ENCODE results near the gene PPM1H. TPM values are rescaled to one million over a fixed set of nuclear protein-coding genes. Genes with fewer than 3 reads are reported as not detected.
A peak's percentile ranks its signal among the peaks of the same experiment; 100 is the strongest.

PPM1H gene
- total and polyA plus RNA-seq, 11 donors: 1.3 to 9.6 (median 4.9) TPM

DNA sequence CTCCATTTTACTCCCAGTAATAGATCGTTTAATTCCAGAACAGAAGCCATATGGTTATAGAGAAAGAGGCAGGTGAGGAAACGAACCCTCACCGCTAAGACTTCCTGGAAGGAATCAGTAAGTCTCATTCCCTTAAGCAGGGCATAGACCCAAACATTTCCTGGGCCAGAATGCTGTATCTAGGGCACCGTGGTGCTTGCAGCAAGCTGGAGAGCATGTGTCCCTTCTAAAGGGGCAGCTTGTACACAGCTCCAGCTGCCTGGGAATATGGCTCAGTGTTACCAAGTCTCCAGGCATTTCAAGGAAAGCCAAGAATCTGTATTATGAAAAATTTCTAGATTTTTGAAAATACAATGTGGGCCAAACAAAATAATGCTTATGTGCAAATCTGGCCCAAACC, 73.4 kb downstream of the PPM1H start:
- Histone ChIP-seq H3K27ac (peak overlapping the region in 6 of 12 donors; percentile 4 to 69 (median 46)), H3K4me3 (peak overlapping the region in 1 of 12 donors; percentile 41), H3K27me3 (no peaks in the 10 kb centered on the region), H3K9me3 (no peaks in the 10 kb centered on the region), H3K4me1 (peaks cover 6 to 65% (median 29%) of the 10 kb centered on the region in 12 donors), H3K36me3 (no peaks in the 10 kb centered on the region)
- DNase-seq (peak in 1 of 5 donors; percentile 33), ATAC-seq (peak in 3 of 4 donors; percentile 26 to 68 (median 30))
- TF ChIP-seq, protein P1, sequence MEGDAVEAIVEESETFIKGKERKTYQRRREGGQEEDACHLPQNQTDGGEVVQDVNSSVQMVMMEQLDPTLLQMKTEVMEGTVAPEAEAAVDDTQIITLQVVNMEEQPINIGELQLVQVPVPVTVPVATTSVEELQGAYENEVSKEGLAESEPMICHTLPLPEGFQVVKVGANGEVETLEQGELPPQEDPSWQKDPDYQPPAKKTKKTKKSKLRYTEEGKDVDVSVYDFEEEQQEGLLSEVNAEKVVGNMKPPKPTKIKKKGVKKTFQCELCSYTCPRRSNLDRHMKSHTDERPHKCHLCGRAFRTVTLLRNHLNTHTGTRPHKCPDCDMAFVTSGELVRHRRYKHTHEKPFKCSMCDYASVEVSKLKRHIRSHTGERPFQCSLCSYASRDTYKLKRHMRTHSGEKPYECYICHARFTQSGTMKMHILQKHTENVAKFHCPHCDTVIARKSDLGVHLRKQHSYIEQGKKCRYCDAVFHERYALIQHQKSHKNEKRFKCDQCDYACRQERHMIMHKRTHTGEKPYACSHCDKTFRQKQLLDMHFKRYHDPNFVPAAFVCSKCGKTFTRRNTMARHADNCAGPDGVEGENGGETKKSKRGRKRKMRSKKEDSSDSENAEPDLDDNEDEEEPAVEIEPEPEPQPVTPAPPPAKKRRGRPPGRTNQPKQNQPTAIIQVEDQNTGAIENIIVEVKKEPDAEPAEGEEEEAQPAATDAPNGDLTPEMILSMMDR (IDR thresholded peaks at IDR 0.05): no peak
- TF ChIP-seq POLR2A (IDR thresholded peaks at IDR 0.05): no peak
- intact Hi-C loops (cut with DNase I): loop anchor here in 4 of 10 donors (5.0 to 10.0 kb wide), 2 partner anchors 71 to 73 kb away; partner anchors contain the start of gene PPM1H (in 3 of the 4)
- 39 to 56% (median 49%) methylated on average over 4 of the region's 4 CpGs for WGBS, 4 donors

DNA sequence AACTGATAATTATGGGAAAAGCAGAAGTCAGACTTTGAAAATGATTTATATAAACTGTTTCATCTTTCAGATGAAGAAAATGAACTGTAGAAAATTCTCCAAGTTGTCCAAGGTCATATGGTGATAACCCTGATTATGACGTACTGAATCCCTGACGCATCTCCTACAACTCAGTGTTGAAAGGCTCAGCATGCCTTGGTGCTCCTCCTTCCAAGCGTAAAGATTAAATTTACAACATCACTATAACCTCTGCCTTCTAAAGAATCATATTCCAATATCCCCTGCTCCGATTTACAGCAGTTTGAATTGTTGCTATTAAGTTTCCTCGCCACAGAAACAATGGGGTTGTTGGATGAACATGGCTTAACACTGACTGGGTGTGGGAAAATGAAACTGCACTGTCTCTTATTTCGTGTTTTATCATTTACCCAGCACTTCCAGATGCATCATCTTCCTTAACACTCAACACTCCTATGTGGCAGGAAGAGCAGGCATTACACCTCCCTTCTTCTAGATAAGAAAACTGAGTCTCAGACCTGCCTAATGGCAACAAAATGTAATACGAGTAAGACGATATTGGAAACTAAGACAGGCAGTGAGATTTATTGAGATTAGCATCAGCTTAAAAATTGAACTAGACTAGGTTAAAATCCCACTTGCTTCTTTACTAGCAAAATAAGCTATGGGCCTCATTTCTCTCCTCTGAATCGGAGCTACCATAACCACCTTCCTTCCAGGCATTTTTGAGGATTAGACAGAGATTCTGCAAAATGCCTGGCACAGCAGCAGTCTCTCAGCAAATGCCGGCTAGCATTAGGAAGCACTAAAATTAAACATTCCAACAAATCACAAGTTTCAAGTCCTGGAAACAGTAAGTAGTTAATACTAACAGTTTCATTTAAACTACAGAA, 74.2 kb downstream of the PPM1H start:
- H3K36me3 ChIP-seq: no peaks in the 10 kb centered on the region
- ATAC-seq (peak in 3 of 4 donors; percentile 19 to 48 (median 44)), DNase-seq (no peak)
- H3K4me1 ChIP-seq: peaks cover 2 to 56% (median 21%) of the 10 kb centered on the region in 12 donors
- H3K9me3 ChIP-seq: no peaks in the 10 kb centered on the region
- WGBS, 4 donors: 50 to 64% (median 54%) methylated on average over 10 of the region's 10 CpGs
- no peak for TF ChIP-seq POLR2A (IDR thresholded peaks at IDR 0.05)
- TF ChIP-seq, protein P1 (IDR thresholded peaks at IDR 0.05): no peak
- intact Hi-C loops (cut with DNase I): loop anchor here in 4 of 10 donors (5.0 to 10.0 kb wide), 2 partner anchors 72 to 74 kb away; partner anchors contain the start of gene PPM1H (in 3 of the 4)
- H3K27ac ChIP-seq: peak overlapping the region in 11 of 12 donors; percentile 8 to 69 (median 43)
- H3K4me3 ChIP-seq: peak overlapping the region in 10 of 12 donors; percentile 9 to 42 (median 24)
- no peaks in the 10 kb centered on the region for H3K27me3 ChIP-seq

DNA sequence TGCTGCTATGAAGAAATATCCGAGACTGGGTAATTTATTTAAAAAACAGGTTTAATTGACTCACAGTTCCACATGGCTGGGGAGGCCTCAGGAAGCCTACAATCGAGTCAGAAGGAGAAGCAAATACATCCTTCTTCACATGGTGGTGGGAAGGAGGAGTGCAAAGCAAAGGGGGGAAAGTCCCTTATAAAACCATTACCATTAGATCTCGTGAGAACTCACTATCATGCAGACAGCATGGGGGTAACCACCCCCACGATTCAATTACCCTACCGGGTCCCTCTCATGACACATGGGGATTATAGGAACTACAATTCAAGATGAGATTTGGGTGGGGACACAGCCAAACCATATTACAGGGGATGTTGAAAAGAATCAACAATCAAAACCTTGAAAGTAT, 74.9 kb downstream of the PPM1H start:
- no peak for ATAC-seq
- 52 to 72% (median 62%) methylated on average over 5 of the region's 5 CpGs for WGBS, 4 donors
- Histone ChIP-seq H3K36me3 (no peaks in the 10 kb centered on the region), H3K27ac (peak overlapping the region in 9 of 12 donors; percentile 8 to 69 (median 43)), H3K9me3 (no peaks in the 10 kb centered on the region), H3K27me3 (no peaks in the 10 kb centered on the region), H3K4me1 (peaks cover 0 to 49% (median 15%) of the 10 kb centered on the region in 12 donors), H3K4me3 (peak overlapping the region in 2 of 12 donors; percentile 3 to 33)
- no peak for TF ChIP-seq POLR2A (IDR thresholded peaks at IDR 0.05)
- TF ChIP-seq, protein P1 (IDR thresholded peaks at IDR 0.05): no peak
- intact Hi-C loops (cut with DNase I): loop anchor here in 4 of 10 donors (5.0 to 10.0 kb wide), 2 partner anchors 72 to 75 kb away; partner anchors contain the start of gene PPM1H (in 3 of the 4)
- DNase-seq: no peak

DNA sequence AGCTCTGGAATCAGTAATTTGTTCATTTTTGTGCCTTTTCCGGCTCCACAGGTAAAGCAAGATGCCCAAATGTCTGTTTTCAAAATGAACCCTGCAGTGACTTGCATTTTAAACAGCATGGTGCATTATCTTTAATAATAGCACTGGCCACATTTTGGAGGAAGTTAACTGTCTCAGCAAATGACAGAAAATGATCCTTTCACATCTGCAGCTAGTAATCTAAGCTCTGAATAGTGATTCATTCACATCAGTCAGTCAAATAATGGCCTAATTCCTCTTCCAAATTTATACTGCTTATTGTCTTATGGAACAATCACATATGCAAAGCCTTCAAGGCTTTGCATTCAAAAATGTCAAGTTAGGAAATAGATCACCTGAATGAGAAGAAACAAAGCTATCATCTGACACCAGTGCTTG, 75.6 kb downstream of the PPM1H start:
- Histone ChIP-seq H3K36me3 (no peaks in the 10 kb centered on the region), H3K27me3 (no peaks in the 10 kb centered on the region), H3K4me1 (peaks cover 0 to 43% (median 11%) of the 10 kb centered on the region in 12 donors), H3K4me3 (peak overlapping the region in 1 of 12 donors; percentile 3), H3K9me3 (no peaks in the 10 kb centered on the region), H3K27ac (peak overlapping the region in 8 of 12 donors; percentile 11 to 69 (median 46))
- TF ChIP-seq, protein P1 (IDR thresholded peaks at IDR 0.05): no peak
- TF ChIP-seq POLR2A (IDR thresholded peaks at IDR 0.05): no peak
- no peak for ATAC-seq
- DNase-seq: no peak
- WGBS, 4 donors: 92 to 96% (median 94%) methylated on average over 1 of the region's 1 CpG
- intact Hi-C loops (cut with DNase I): no loop called here

All from heart left ventricle (tissue), 16 donors.